Activated CD4-positive, alpha-beta T cell treated with anti-CD3 and anti-CD28 coated beads, Interleukin-2, amount 10 ng/mL, durations not matched to agents 7 days and 5 days (primary cell): ENCODE data around the gene YDJC. TPM values are rescaled to one million over a fixed set of nuclear protein-coding genes. Genes with fewer than 3 reads are reported as not detected.

ENCODE experiments used
- CTCF ChIA-PET: fragments of 350-600 bp; sonication (Branson Sonifier 250); formaldehyde crosslinking; loops from one replicate; lab custom pipeline; 2021; ENCODE audit warnings: antibody characterized with exemption; lab: Charles Lee
- POLR2A ChIA-PET: fragments of 350-600 bp; sonication (Branson Sonifier 250); formaldehyde crosslinking; loops from one replicate; lab custom pipeline; 2021; ENCODE audit warnings: antibody characterized with exemption; lab: Charles Lee
- DNase-seq: peaks from one replicate; pipeline ENCODE4 v3.0.0-alpha.2; 2020
- H3K27ac Mint-ChIP-seq: one replicate; pipeline ENCODE4 v1.8.0; 2021; ENCODE audit warnings: mild to moderate bottlenecking, moderate library complexity, mixed read lengths
- H3K27me3 Mint-ChIP-seq: one replicate; pipeline ENCODE4 v1.8.0; 2021; ENCODE audit warnings: mixed read lengths
- H3K36me3 Mint-ChIP-seq: one replicate; pipeline ENCODE4 v1.8.0; 2021; ENCODE audit warnings: low read depth, mixed read lengths
- H3K4me1 Mint-ChIP-seq: one replicate; pipeline ENCODE4 v1.8.0; 2021; ENCODE audit warnings: mixed read lengths
- H3K4me3 Mint-ChIP-seq: one replicate; pipeline ENCODE4 v1.8.0; 2021; ENCODE audit warnings: mild to moderate bottlenecking, moderate library complexity, mixed read lengths
- H3K9me3 Mint-ChIP-seq: one replicate; pipeline ENCODE4 v1.8.0; 2021; ENCODE audit warnings: mixed read lengths
- total RNA-seq, 2 experiments: library from RNA; stranded (reverse); gene quantifications; one replicate each; pipeline ENCODE4 v1.2.3, GENCODE V29; 2021

YDJC gene
- total RNA-seq, 2 experiments from 2014 or later = 30.3 to 39.9 TPM

DNA sequence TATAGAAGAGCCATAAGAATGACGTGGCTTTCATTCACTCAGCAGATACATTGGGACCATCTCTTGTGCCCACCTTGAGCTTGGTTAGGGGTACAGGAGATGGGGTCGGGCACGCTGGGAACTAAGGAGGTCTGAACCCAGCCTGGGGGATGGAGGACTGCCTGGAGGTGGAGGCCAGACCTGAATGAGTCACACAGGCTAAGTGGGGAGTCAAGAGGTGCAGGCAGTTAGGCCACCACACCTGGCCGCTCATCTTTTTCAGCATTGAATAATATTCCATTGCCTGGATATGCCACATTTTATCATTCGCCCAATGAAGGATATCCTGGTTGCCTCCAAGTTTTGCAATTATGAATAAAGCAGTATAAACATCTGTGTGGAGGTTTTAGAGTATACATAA lies 32.2 kb upstream of the YDJC start:
- Mint-ChIP-seq H3K27ac (no peak overlapping the region), H3K9me3 (no peaks in the 10 kb centered on the region), H3K36me3 (no peaks in the 10 kb centered on the region), H3K4me3 (no peak overlapping the region), H3K4me1 (peaks cover 24% of the 10 kb centered on the region), H3K27me3 (no peaks in the 10 kb centered on the region)
- CTCF ChIA-PET = no interaction called here
- DNase-seq = no peak
- POLR2A ChIA-PET = no interaction called here

DNA sequence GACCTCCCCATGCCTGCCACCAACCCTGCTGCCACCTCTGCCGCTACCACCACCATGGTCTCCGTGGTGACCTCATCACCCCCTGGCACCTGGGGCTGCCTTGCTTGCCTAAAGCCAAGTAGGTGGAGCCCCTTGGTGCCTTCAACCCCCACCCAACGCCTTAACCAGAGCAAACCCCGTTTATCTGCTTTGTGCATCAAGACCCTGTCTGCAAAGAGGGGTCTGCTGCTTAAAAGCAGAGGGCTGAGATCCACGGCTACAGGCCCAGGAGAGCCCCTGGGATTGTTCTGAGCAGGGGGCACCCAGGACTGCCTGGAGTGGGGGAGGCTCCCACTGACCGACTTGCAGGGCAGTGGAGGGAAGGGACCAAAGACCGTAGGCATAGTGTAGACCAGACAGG lies 31.1 kb upstream of the YDJC start:
- no peak overlapping the region for H3K4me3 Mint-ChIP-seq
- no peaks in the 10 kb centered on the region for H3K27me3 Mint-ChIP-seq
- no peaks in the 10 kb centered on the region for H3K36me3 Mint-ChIP-seq
- ChIA-PET CTCF (no interaction called here), POLR2A (no interaction called here)
- H3K9me3 Mint-ChIP-seq = no peaks in the 10 kb centered on the region
- peaks cover 32% of the 10 kb centered on the region for H3K4me1 Mint-ChIP-seq
- no peak for DNase-seq
- H3K27ac Mint-ChIP-seq = no peak overlapping the region

DNA sequence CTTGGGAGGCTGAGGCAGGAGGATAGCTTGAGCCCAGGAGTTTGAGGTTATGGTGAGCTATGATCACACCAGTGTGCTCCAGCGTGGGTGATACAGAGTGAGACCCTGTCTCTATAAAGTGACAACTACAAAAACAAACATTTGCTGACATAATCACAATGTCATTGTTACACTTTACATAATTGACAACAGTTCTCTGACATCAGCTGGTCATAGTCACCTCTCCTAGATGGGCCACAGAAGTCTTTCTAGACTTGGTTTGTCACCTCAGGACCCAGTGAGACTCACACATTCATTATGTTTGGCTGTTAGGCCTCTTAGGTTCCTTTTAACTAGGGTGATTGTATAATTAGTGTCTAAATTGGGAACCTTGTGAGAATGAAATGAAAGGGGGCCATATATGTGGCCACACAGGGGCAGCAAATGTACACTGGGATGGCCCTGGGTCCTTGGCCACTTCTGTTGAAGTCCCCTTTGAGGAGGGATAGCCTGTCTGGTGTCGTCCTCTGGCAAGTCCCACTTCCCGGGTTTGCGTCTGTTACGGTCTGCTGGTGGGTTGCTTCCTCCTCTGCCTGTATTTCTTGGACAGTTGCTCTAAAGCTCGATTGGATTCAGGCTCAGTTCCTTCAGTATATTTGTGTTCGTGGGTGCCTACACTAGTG lies 30.2 kb upstream of the YDJC start:
- Mint-ChIP-seq H3K27me3 (no peaks in the 10 kb centered on the region), H3K4me3 (no peak overlapping the region), H3K9me3 (no peaks in the 10 kb centered on the region), H3K36me3 (no peaks in the 10 kb centered on the region), H3K4me1 (peaks cover 25% of the 10 kb centered on the region), H3K27ac (no peak overlapping the region)
- ChIA-PET CTCF (interaction anchor here (0.9 to 1.1 kb wide), 2 partner anchors 11 to 17 kb away, joined by 3 read pairs; no protein-coding TSS in a partner anchor), POLR2A (no interaction called here)
- DNase-seq = no peak

DNA sequence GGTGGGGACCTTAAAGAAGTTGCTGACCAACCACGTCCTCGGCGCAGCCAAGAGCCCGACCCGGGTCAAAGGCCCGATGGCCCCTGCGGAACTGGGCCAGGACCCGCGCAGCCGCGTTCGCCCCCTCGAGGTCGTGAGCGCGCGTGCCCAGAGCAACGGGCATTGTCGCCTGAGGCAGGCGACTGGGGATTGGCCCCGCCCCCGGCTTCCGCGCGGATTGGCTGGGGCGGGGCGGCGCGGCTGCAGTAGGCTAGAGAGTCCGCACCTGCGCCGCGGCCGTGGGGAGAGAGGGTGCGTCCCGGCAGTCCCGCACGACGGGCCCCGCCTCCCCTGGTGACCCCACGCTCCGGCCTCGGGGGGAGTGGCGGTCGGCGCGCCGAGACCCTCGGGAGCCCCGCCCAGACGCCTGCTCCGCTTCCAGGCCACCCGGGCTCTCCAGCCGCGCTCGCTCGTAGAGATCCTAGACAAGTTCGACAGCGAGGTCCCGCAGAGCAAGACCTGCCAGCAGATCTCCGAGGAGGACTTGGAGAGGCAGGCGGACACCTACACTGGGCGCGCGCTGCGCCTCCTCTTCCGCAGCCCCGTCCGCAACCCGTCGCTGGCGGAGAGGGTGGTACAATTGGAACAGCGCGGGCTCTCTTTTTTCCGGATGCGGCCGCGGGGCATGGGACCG lies 27.7 kb upstream of the YDJC start:
- ChIA-PET CTCF (interaction anchor here (0.6 to 1.9 kb wide), 4 partner anchors 9 to 15 kb away, joined by 3 to 6 read pairs (median 4); no protein-coding TSS in a partner anchor), POLR2A (no interaction called here)
- peak; percentile 84 for DNase-seq
- Mint-ChIP-seq H3K4me3 (peak overlapping the region; percentile 84), H3K36me3 (peaks cover 4% of the 10 kb centered on the region), H3K9me3 (no peaks in the 10 kb centered on the region), H3K27ac (peak overlapping the region; percentile 85), H3K4me1 (peaks cover 33% of the 10 kb centered on the region), H3K27me3 (no peaks in the 10 kb centered on the region)

DNA sequence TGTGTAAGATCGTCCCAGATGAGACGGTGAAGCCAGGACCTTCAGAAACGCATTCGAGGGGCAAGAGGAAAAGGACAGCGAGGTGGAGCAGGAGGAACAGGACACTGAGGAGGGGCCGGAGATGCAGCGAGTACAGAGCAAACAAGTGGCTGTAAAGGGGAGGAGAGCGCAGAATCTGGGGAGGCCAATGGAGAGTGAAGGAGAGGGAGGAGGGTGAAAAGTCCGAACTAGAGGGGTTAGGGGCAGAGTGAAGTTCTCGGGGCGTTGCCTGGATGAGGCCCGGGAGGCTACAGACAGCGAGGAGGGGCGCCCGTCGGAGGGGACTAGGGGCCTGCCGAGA lies 27.2 kb upstream of the YDJC start:
- peaks cover 4% of the 10 kb centered on the region for H3K36me3 Mint-ChIP-seq
- peak overlapping the region; percentile 85 for H3K27ac Mint-ChIP-seq
- H3K4me1 Mint-ChIP-seq = peaks cover 33% of the 10 kb centered on the region
- ChIA-PET POLR2A (no interaction called here), CTCF (interaction anchor here (0.9 to 2.5 kb wide), 3 partner anchors 10 to 14 kb away, joined by 3 to 16 read pairs (median 7); no protein-coding TSS in a partner anchor)
- no peaks in the 10 kb centered on the region for H3K9me3 Mint-ChIP-seq
- H3K27me3 Mint-ChIP-seq = no peaks in the 10 kb centered on the region
- no peak for DNase-seq
- H3K4me3 Mint-ChIP-seq = peak overlapping the region; percentile 84

DNA sequence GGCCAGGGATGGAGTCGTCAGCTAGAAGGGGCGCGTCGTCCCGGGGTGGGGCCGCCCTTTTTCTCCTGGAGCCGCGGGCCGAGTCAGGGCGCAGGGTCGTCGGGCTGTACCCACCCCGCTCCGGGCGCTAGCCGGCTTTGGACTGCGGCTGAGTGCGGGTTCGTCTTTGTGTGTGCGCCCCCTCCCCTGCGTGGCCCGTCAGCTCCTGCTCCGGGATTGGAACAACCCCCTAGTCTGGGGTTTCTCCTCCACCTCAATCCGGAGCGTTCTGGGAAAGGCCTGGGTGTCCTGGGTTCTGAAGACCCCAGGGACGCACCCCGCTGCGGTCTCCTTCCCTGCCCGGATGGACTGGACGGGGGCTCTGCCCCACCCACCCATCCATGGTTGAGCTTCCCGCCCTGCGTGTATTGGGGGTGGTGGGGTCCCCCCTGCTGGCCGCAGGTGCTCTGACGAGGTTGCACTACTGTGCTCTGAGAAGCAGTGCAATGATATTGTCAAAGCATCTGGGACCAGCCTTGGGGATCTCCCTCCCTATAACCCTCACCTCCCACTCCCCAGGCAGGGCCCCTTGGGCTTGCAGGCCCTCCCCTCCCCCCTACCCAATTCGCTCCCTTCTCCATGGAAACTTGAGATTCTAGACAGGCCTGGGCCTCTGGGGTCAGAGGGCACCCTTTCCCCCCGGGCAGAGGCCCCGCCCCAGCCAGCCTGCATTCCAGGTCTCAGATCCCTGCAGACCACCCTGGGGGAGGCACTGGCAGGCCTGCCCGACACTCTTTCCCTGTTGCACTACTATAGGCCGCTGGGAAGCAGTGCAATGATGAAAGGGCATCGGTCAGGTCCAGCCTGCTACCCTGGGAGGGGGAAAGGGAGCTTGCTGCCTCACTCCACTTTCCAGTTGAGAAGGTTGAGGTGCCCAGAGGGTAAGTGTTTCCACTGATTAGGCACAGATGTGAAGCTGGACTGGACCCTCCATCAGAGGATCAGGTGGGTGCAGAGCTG lies 23.0 kb upstream of the YDJC start:
- no peak for DNase-seq
- CTCF ChIA-PET = interaction anchor here (1.1 to 13.4 kb wide), 4 partner anchors 10 to 300 kb away, joined by 3 to 213 read pairs (median 14); partner anchors contain the start of genes CCDC116, PPM1F, SDF2L1 and YDJC
- peak overlapping the region; percentile 92 for H3K27ac Mint-ChIP-seq
- H3K9me3 Mint-ChIP-seq = no peaks in the 10 kb centered on the region
- peaks cover 46% of the 10 kb centered on the region for H3K4me1 Mint-ChIP-seq
- POLR2A ChIA-PET = no interaction called here
- H3K27me3 Mint-ChIP-seq = no peaks in the 10 kb centered on the region
- peak overlapping the region; percentile 90 for H3K4me3 Mint-ChIP-seq
- peaks cover 15% of the 10 kb centered on the region for H3K36me3 Mint-ChIP-seq

DNA sequence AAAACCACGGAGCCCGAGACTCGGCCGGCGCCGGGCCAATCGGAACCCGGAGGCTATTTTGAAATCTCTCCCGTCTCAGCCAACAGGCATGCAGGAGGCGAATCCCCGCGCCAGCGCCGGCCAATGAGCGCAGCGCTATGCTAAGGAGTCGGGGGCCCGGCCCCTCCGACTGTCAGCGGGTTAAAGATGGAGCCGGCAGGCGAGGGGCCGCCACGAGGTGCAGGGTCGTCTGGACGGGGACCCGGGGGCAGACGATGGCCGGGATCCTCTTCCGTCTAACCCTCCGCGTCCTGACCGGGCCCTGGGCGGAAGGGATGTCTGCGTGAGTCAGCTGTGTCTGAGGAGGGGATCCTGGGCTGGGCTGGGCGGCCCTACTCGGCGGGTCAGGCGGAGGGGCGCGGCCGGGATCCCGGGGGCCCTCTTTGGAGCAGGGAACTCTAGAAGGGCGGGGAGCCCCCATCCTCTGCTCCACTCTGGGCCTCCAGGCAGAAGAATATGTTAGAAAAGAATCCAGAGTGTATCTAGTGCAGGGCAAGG lies 22.3 kb upstream of the YDJC start:
- Mint-ChIP-seq H3K4me1 (peaks cover 42% of the 10 kb centered on the region), H3K4me3 (peak overlapping the region; percentile 90), H3K27me3 (no peaks in the 10 kb centered on the region), H3K36me3 (peaks cover 15% of the 10 kb centered on the region), H3K9me3 (no peaks in the 10 kb centered on the region), H3K27ac (peak overlapping the region; percentile 92)
- ChIA-PET POLR2A (no interaction called here), CTCF (interaction anchor here (1.1 to 13.4 kb wide), 3 partner anchors 9 to 23 kb away, joined by 3 to 213 read pairs (median 25); partner anchors contain the start of genes CCDC116, SDF2L1 and YDJC)
- DNase-seq = peak; percentile 93

DNA sequence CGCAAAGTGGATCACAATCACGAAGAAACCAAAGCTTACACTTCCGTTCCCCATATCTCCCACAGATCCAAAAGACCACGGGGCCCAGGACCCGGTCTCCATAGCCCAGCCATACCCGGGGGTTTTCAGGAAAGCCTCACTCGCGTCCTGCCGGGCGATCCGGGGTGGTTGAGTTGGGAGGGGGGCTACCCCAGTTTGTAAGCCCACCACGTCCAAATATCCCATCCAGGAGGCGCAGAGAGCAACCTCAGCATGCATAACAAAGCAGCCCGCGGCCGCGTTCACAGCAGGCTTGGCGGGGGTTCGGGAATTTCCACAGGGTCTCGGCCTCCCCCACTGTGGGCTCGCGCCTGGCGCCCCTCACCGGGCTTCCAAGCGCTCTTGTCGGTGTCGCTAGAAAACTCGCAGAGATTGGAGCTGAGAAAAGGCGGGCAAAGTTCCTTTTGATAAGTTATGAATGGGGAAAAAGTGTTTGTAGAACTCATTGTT lies 21.7 kb upstream of the YDJC start:
- ChIA-PET POLR2A (no interaction called here), CTCF (interaction anchor here (1.1 to 13.4 kb wide), 3 partner anchors 8 to 23 kb away, joined by 3 to 213 read pairs (median 25); partner anchors contain the start of genes CCDC116, SDF2L1 and YDJC)
- H3K27me3 Mint-ChIP-seq = no peaks in the 10 kb centered on the region
- peak overlapping the region; percentile 90 for H3K4me3 Mint-ChIP-seq
- peaks cover 40% of the 10 kb centered on the region for H3K4me1 Mint-ChIP-seq
- H3K9me3 Mint-ChIP-seq = no peaks in the 10 kb centered on the region
- peak overlapping the region; percentile 92 for H3K27ac Mint-ChIP-seq
- DNase-seq = peak; percentile 28
- H3K36me3 Mint-ChIP-seq = peaks cover 18% of the 10 kb centered on the region

DNA sequence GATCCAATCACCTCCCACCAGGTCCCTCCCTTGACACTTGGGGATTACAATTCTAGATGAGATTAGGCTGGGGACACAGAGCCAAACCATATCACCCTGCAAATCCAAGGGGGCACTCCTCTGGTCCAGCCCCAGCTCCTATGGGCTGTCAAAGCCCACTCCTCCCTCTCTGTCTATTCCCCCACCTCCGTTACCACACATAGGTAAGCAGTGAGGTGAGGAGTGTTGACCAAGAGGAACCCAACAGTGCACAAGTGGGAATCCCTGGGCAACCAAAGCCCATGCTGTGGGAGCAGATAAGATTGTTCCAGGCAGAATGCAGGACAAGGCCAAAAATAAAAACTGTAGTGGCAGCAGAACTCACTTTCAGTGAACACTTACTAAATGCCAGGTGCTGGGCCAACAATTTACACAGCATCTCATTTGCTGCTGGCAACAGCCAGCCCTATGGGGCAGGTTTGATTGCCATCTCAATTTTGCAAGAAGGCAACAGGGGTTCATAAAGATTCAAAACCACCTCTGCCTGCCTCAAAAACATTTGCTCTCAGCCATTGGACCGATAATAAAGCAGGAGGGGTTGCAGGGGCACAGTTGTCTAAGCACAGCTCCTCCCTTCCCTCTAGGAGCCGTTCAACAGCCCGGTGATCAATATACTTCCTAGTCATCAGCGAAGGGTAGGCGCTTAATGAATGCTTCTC lies 21.1 kb upstream of the YDJC start:
- peak overlapping the region; percentile 92 for H3K27ac Mint-ChIP-seq
- peaks cover 38% of the 10 kb centered on the region for H3K4me1 Mint-ChIP-seq
- no peaks in the 10 kb centered on the region for H3K9me3 Mint-ChIP-seq
- ChIA-PET CTCF (interaction anchor here (4.2 to 13.4 kb wide), 2 partner anchors 8 to 22 kb away, joined by 25 to 213 read pairs; partner anchors contain the start of genes CCDC116, SDF2L1 and YDJC), POLR2A (no interaction called here)
- DNase-seq = no peak
- peak overlapping the region; percentile 90 for H3K4me3 Mint-ChIP-seq
- peaks cover 24% of the 10 kb centered on the region for H3K36me3 Mint-ChIP-seq
- no peaks in the 10 kb centered on the region for H3K27me3 Mint-ChIP-seq

DNA sequence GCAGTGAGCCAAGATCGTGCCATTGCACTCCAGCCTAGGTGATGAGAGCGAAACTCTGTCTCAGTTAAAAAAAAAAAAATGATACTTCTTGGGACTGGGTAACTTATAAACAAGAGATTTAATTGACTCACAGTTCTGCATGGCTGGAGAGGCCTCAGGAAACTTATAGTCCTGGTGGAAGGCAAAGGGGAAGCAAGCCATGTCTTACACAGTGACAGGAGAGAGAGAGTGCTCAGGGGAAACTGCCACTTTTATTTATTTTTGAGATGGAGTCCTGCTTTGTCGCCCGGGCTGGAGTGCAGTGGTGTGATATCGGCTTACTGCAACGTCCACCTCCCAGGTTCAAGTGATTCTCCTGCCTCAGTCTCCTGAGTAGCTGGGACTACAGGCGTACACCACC lies 20.5 kb upstream of the YDJC start:
- Mint-ChIP-seq H3K27ac (peak overlapping the region; percentile 92), H3K27me3 (no peaks in the 10 kb centered on the region), H3K36me3 (peaks cover 24% of the 10 kb centered on the region), H3K4me3 (peak overlapping the region; percentile 90), H3K9me3 (no peaks in the 10 kb centered on the region), H3K4me1 (peaks cover 36% of the 10 kb centered on the region)
- ChIA-PET POLR2A (no interaction called here), CTCF (interaction anchor here (13.4 kb wide), 1 partner anchor 21 kb away, joined by 213 read pairs; the partner anchor contains the start of genes CCDC116 and YDJC)
- no peak for DNase-seq
